Measurements from ENCODE around the gene DLGAP4. TPM values are rescaled to one million over a fixed set of nuclear protein-coding genes. Genes with fewer than 3 reads are reported as not detected.
A peak's percentile ranks its signal among the peaks of the same experiment; 100 is the strongest.

DLGAP4 gene
- total and polyA plus RNA-seq, 5 experiments from 2014 or later: 9.3 to 35.0 (median 16.6) TPM

DNA sequence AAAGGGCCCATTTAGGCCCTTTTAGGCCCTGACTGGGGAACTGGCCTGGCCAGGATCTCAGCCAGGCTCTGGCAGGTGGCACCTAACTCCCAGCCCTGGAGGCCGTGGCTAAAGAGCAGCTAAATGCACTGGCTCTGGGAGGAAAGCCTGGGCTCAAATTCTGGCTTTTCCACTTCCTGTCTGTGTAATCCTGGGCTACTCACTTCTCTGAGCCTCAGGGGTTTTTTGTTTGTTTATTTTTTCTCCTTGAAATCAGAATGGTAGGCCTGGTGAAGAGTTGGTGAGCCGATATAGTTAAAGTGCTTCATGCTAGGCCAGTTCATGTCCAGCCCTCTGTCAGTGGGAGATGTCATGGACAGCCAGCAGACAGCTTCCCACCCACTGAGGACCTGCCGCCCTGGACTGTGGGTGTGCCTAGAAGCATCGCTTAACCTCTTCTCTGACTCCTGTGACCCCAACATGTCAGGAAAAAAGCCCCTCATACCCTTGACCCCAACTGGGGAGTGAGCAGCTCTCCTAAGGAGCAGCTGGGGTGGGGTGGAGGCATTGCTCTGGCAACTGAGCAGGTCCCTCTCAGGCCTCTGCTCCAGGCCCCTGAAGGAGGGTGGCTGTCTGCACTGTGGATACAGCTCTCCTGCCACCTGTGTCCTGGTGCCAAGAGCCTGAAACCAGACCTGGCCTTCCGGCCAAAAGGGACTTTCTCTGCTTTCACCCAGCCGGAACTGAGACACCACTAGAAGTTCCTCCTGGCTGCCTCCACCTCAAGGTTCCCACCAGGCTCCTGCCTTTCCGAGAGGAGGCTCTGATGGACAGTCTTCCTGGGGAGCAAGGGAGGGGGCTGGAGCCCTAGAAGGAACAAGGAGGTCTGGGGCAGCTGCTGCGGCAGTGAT is 178.0 kb downstream of the DLGAP4 start:
- no peak for ATAC-seq
- no peak for DNase-seq
- Mint-ChIP-seq H3K4me3 (no peak overlapping the region), H3K4me1 (peaks cover 22 to 34% (median 32%) of the 10 kb centered on the region in 4 donors), H3K27me3 (no peaks in the 10 kb centered on the region), H3K9me3 (no peaks in the 10 kb centered on the region), H3K36me3 (peaks cover 0 to 7% (median 0%) of the 10 kb centered on the region in 3 donors), H3K27ac (peak overlapping the region in 2 of 10 donors; percentile 8 to 18)
- POLR2A ChIA-PET: no interaction called here

DNA sequence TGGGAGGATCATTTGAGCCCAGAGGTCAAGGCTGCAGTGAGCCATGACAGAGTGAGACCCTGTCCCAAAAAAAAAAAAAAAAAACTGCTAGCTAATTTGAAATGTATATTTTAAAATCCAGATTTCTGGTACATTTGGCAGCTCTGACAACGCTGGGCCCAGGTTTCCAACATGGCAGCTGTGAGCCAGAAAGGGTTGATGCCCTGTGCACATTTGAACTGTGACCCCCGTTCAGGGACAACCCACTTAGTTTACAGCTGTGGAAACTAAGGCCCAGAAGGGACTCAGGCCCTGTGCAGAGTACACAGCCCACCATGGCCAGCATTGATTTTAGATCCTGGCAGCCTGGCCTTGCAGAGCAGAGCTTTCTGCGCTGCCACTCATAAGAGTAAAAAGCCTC is 179.1 kb downstream of the DLGAP4 start:
- DNase-seq: no peak
- Mint-ChIP-seq H3K4me3 (no peak overlapping the region), H3K9me3 (no peaks in the 10 kb centered on the region), H3K27me3 (no peaks in the 10 kb centered on the region), H3K4me1 (peaks cover 20 to 36% (median 30%) of the 10 kb centered on the region in 4 donors), H3K36me3 (peaks cover 0 to 7% (median 0%) of the 10 kb centered on the region in 3 donors), H3K27ac (no peak overlapping the region)
- no peak for ATAC-seq
- POLR2A ChIA-PET: interaction anchor here (0.6 kb wide), 1 partner anchor 120 kb away, joined by 5 read pairs; no protein-coding TSS in a partner anchor

- no peak for ATAC-seq
Observed at GRCh38 chr20:36487069-36487468, 180.9 kb downstream of the DLGAP4 start.

GRCh38 chr20:36490191-36490590 is 184.1 kb downstream of the DLGAP4 start:
- DNase-seq: no peak
- Mint-ChIP-seq H3K9me3 (no peaks in the 10 kb centered on the region), H3K36me3 (no peaks in the 10 kb centered on the region), H3K4me1 (peaks cover 24 to 66% (median 51%) of the 10 kb centered on the region in 4 donors), H3K4me3 (no peak overlapping the region), H3K27ac (peak overlapping the region in 4 of 10 donors; percentile 31 to 70 (median 42)), H3K27me3 (no peaks in the 10 kb centered on the region)
- POLR2A ChIA-PET: no interaction called here
- ATAC-seq: no peak

More at GRCh38 chr20:36487069-36487468, 180.9 kb downstream of the DLGAP4 start:
- H3K4me1 Mint-ChIP-seq: peaks cover 21 to 44% (median 38%) of the 10 kb centered on the region in 4 donors
- H3K36me3 Mint-ChIP-seq: peaks cover 0 to 4% (median 0%) of the 10 kb centered on the region in 3 donors
- no peaks in the 10 kb centered on the region for H3K9me3 Mint-ChIP-seq
- POLR2A ChIA-PET: no interaction called here
- H3K4me3 Mint-ChIP-seq: no peak overlapping the region
- DNase-seq: no peak
- peak overlapping the region in 4 of 10 donors; percentile 25 to 73 (median 38) for H3K27ac Mint-ChIP-seq
- no peaks in the 10 kb centered on the region for H3K27me3 Mint-ChIP-seq

DNA sequence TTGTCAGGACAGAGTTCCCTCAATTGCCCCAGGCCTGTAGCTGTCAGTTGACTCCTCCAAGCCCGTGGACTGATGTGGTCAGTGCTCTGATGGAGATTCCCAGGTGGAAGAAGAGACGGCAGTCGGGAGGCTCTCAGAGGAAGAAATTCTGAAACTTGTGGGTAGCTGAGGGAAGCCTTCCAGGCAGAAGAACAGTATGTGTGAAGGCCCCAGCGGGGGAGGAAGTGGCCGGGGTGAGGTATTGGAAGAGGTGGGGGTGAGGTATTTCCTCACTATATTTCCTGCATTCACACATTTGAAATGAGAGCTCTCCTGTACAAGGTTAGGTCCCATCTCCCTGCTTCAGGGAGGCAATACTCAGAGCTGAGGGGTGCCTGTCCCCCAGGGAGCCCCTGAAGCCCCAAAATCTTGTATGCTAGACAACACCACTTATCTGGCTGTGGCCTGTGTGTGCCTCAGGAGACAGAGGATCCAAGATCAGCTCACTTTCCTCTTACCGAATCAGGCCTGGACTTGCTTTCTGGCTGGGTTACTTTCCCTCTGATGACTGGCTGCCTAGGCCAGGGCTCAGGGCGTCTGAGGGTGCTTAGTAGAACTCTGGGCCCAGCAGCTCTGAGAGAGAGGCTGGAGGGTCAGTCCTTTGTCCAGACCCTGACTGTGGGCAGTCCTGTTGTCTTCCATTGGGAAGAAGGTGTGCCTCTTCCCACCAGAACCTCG is 185.9 kb downstream of the DLGAP4 start:
- peak; percentile 95 to 98 for ATAC-seq
- Mint-ChIP-seq H3K4me1 (peaks cover 21 to 65% (median 44%) of the 10 kb centered on the region in 4 donors), H3K36me3 (peaks cover 0 to 4% (median under 1%) of the 10 kb centered on the region in 3 donors), H3K27me3 (no peaks in the 10 kb centered on the region), H3K4me3 (peak overlapping the region; percentile 57 to 79 (median 66)), H3K9me3 (no peaks in the 10 kb centered on the region), H3K27ac (peak overlapping the region; percentile 51 to 95 (median 90))
- POLR2A ChIA-PET: interaction anchor here (0.7 to 1.0 kb wide), 3 partner anchors 31 to 113 kb away, joined by 3 to 4 read pairs (median 3); partner anchors contain the start of genes RAB5IF and TGIF2
- DNase-seq: peak; percentile 6 to 79 (median 50)

GRCh38 chr20:36493051-36493800 is 187.1 kb downstream of the DLGAP4 start:
- Mint-ChIP-seq H3K27me3 (no peaks in the 10 kb centered on the region), H3K27ac (peak overlapping the region in 6 of 10 donors; percentile 5 to 91 (median 44)), H3K9me3 (no peaks in the 10 kb centered on the region), H3K36me3 (peaks cover 0 to 8% (median 3%) of the 10 kb centered on the region in 3 donors), H3K4me3 (no peak overlapping the region), H3K4me1 (peaks cover 18 to 62% (median 44%) of the 10 kb centered on the region in 4 donors)
- DNase-seq (no peak), ATAC-seq (no peak)
- POLR2A ChIA-PET: no interaction called here

DNA sequence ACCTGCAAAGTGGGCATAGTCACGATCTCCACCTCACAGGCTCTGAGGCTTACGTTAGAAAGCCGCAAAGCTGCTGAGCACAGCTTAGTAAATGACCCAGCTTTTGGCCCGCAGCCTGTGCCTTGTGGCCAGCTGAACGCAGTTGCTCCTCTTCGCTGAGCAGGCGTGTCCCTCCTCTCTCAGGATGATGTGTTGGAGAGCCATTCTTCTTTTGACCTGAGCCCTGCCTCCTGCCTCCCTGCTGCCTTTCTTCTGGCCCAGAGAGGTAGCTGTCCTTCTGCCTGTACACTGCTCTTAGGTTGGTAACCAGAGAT is 187.6 kb downstream of the DLGAP4 start:
- peak overlapping the region in 5 of 10 donors; percentile 25 to 71 (median 49) for H3K27ac Mint-ChIP-seq
- peaks cover 0 to 10% (median 3%) of the 10 kb centered on the region in 3 donors for H3K36me3 Mint-ChIP-seq
- peaks cover 18 to 60% (median 43%) of the 10 kb centered on the region in 4 donors for H3K4me1 Mint-ChIP-seq
- H3K27me3 Mint-ChIP-seq: no peaks in the 10 kb centered on the region
- ATAC-seq (no peak), DNase-seq (no peak)
- H3K4me3 Mint-ChIP-seq: no peak overlapping the region
- POLR2A ChIA-PET: no interaction called here
- no peaks in the 10 kb centered on the region for H3K9me3 Mint-ChIP-seq

DNA sequence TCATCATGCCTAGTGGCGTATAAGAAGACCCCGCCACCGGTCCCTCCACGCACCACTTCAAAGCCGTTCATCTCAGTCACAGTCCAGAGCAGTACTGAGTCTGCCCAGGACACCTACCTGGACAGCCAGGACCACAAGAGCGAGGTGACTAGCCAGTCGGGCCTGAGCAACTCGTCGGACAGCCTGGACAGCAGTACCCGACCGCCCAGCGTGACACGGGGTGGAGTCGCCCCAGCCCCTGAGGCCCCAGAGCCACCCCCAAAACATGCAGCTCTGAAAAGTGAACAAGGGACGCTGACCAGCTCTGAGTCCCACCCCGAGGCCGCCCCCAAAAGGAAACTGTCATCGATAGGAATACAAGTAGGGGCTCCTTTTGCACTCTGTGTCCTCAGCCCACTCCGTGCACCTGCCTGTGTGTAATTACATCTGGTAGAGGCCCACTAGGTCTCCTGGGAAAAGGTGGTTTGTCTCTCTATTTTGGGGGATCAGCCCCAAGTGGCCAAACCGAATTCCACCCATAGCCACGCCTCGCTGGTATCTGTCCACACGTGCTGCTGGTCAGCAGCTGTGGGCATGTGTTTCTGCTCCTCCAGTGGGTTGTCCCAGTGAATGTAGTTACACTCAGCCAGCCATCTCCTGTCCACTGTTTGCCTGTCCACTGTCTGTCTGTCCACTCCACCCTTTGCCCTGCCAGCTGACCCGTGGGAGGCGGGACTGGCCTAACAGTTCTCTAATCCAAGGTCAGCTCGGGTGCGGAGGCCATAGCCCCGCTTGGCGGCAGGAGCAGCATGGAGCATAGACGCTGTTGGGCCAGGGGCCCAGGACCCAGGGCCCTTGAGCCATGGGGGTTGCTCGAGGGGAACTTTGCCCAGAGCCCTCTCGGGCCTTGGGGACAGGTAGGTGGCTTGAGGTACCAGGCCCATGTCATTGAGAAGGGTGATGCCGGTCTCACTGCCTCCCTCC is 190.8 kb downstream of the DLGAP4 start:
- POLR2A ChIA-PET: no interaction called here
- peaks cover 7 to 34% (median 23%) of the 10 kb centered on the region in 4 donors for H3K4me1 Mint-ChIP-seq

DNA sequence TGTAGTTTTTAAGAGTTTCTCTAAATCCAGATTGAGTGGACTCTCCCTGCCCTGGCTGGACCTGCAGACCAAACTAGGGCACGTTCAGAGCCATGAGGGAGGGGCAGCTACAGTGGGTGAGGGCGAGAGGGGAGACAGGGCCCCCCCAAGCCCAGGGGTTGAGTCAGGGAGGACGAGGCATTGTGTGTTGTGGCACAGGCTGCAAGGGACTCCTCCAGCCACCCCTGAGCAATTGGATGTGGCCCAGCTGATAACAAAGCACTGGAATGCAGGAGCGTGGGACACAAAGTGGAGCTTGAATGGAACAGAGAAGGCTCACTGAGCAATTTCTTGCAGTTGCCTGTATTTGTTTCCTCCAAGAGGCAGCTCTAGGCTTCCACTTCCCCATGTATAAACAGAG is 191.7 kb downstream of the DLGAP4 start:
- Mint-ChIP-seq H3K9me3 (no peaks in the 10 kb centered on the region), H3K27me3 (no peaks in the 10 kb centered on the region), H3K4me1 (peaks cover 3 to 26% (median 15%) of the 10 kb centered on the region in 4 donors), H3K36me3 (peaks cover 0 to 36% (median 3%) of the 10 kb centered on the region in 3 donors), H3K4me3 (no peak overlapping the region), H3K27ac (no peak overlapping the region)
- POLR2A ChIA-PET: no interaction called here
- no peak for DNase-seq
- ATAC-seq: no peak

More for the DNA sequence above, 190.8 kb downstream of the DLGAP4 start:
- Mint-ChIP-seq H3K9me3 (no peaks in the 10 kb centered on the region), H3K27me3 (no peaks in the 10 kb centered on the region), H3K36me3 (peaks cover 0 to 30% (median 3%) of the 10 kb centered on the region in 3 donors), H3K27ac (peak overlapping the region in 3 of 10 donors; percentile 2 to 69 (median 11)), H3K4me3 (no peak overlapping the region)
- DNase-seq (no peak), ATAC-seq (no peak)

DNA sequence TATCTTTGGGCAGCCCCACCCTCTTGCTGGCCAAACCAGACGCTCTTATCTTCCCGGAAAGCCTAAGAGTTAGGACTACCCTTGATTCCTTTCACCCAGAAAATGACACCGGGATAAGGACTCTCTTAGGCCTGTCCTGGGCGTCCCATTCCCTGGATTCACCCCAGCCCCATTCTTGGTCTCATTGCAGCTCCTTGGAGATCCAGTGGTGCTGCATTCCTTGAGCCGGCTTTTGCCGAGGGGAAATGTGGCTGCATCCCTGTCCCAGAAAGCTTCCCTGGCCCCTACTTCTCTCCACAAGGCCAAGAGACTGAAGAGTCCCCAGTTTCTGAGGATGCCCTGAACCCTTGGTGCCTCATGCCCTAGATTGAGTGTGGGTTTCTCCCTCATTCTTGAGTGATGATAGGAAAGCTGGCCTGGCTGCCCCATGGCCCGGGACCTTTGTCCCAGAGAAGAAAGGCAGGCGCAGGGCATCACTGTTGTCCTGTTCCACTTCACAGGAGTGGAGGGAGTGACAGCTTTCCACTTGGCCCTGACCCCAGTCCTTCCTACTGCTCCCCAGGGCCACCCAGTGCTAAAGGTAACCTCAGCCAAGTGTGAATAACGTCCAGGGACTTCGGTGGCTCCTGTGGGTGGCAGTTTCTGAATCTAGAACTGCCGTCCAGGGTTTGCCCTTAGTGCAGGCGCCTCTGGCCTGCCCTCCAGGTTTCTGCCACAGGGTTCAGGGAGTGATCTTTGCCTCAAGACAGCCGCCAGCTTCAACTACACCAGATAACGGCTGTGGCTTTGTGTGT is 192.4 kb downstream of the DLGAP4 start:
- no peaks in the 10 kb centered on the region for H3K9me3 Mint-ChIP-seq
- POLR2A ChIA-PET: no interaction called here
- H3K36me3 Mint-ChIP-seq: peaks cover 0 to 44% (median 3%) of the 10 kb centered on the region in 3 donors
- peaks cover 5 to 18% (median 8%) of the 10 kb centered on the region in 4 donors for H3K4me1 Mint-ChIP-seq
- no peak overlapping the region for H3K4me3 Mint-ChIP-seq
- DNase-seq (no peak), ATAC-seq (no peak)
- no peaks in the 10 kb centered on the region for H3K27me3 Mint-ChIP-seq
- no peak overlapping the region for H3K27ac Mint-ChIP-seq

DNA sequence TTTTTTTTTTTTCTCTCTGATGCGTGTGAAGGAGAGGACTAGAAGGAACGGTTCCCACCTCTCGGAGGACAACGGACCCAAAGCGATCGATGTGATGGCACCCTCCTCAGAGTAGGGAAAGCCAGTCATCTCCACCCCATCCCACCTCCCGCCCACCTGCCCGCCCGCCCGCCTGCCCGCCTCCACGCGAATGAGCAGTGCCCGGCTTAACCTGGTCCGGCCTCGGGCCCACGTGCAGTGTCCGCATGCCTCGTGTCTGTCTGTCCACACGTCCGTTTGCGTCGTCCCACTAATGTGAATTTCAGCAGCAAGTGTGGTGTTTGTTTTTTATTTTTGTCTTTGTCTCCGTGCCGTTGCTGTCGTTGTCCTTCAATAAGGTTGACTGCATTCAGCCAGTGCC is 193.1 kb downstream of the DLGAP4 start:
- Mint-ChIP-seq H3K36me3 (peaks cover 0 to 50% (median 3%) of the 10 kb centered on the region in 3 donors), H3K4me1 (peaks cover 0 to 13% (median 6%) of the 10 kb centered on the region in 4 donors), H3K9me3 (no peaks in the 10 kb centered on the region), H3K27ac (no peak overlapping the region), H3K27me3 (no peaks in the 10 kb centered on the region), H3K4me3 (no peak overlapping the region)
- DNase-seq (no peak), ATAC-seq (no peak)
- POLR2A ChIA-PET: no interaction called here
